SH-SY5Y (cell line): ENCODE results near the gene IQCN.

ENCODE experiments used
- GATA2 ChIP-seq: IDR thresholded peaks from 2 replicates; pipeline ENCODE4 v1.6.1; 2011; ENCODE audit warnings: mild to moderate bottlenecking, low read depth, low read length
- GATA3 ChIP-seq: IDR thresholded peaks from 2 replicates; pipeline ENCODE4 v1.6.1; 2011; ENCODE audit warnings: low read depth, mild to moderate bottlenecking, low read length, moderate library complexity

- no peak for TF ChIP-seq GATA2
- no peak for TF ChIP-seq GATA3
Observed at GRCh38 chr19:18264971-18265540, 9.2 kb downstream of the IQCN start.
